Naive thymus-derived CD8-positive, alpha-beta T cell (primary cell): ENCODE data around the gene FARP1. TPM values are rescaled to one million over a fixed set of nuclear protein-coding genes. Genes with fewer than 3 reads are reported as not detected.

ENCODE experiments used
- ATAC-seq, 2 donors: fragments of 150-1000 bp; cut with Tn5 transposase in 1 of 2; sonication (Bioruptor Pico), chemical (Tn5 transposase) in 1 of 2; 1 replicate in 1 of 2; 2 replicates in 1 of 2; pipeline ENCODE4 v1.10.0; 2021; ENCODE audit warnings: mild to moderate bottlenecking in 2 of 2, moderate library complexity in 2 of 2
- POLR2A ChIA-PET: fragments of 350-600 bp; sonication (Branson Sonifier 250); formaldehyde crosslinking; loops from one replicate; lab custom pipeline; 2021; ENCODE audit warnings: antibody characterized with exemption; lab: Charles Lee
- DNase-seq, 10 donors: peaks; one replicate each; pipeline versions ENCODE4 v3.0.0 to v3.0.0-alpha.2; 2020 to 2022
- H3K27ac Mint-ChIP-seq, 10 donors: one replicate each; pipeline ENCODE4 v1.8.0; 2020 to 2022; ENCODE audit warnings: mild to moderate bottlenecking in 10 of 10, mixed read lengths in 10 of 10, moderate library complexity in 4 of 10, inconsistent platforms in 1 of 10
- H3K27me3 Mint-ChIP-seq, 5 donors: one replicate each; pipeline ENCODE4 v1.8.0; 2021 to 2022; ENCODE audit warnings: mixed read lengths in 5 of 5
- H3K36me3 Mint-ChIP-seq, 3 donors: one replicate each; pipeline ENCODE4 v1.8.0; 2020 to 2022; ENCODE audit warnings: mixed read lengths in 3 of 3, mild to moderate bottlenecking in 2 of 3, inconsistent platforms in 1 of 3
- H3K4me1 Mint-ChIP-seq, 4 donors: one replicate each; pipeline ENCODE4 v1.8.0; 2021 to 2022; ENCODE audit warnings: mixed read lengths in 4 of 4
- H3K4me3 Mint-ChIP-seq, 10 donors: one replicate each; pipeline ENCODE4 v1.8.0; 2020 to 2022; ENCODE audit warnings: mild to moderate bottlenecking in 10 of 10, mixed read lengths in 10 of 10, moderate library complexity in 6 of 10, inconsistent platforms in 1 of 10
- H3K9me3 Mint-ChIP-seq, 9 donors: one replicate each; pipeline ENCODE4 v1.8.0; 2020 to 2022; ENCODE audit warnings: mixed read lengths in 9 of 9, mild to moderate bottlenecking in 3 of 9, inconsistent platforms in 1 of 9, moderate library complexity in 1 of 9
- polyA plus RNA-seq, 3 donors: library from polyadenylated mRNA; unstranded; fragments of 300-500 nt; fragmentation: Illumina TruSeq; gene quantifications; one replicate each; pipeline ENCODE4 v1.2.3, GENCODE V29; 2021
- total RNA-seq, 8 experiments: library from RNA in 2 of 8; stranded (reverse) in 2 of 8; gene quantifications; one replicate each; pipeline ENCODE4 v1.2.3 and lab custom pipeline; 2021 to 2026

Gene FARP1
- total and polyA plus RNA-seq, 5 experiments from 2014 or later: 0.03 to 0.55 (median 0.22) TPM

GRCh38 chr13:98461486-98462240, 318.8 kb downstream of the FARP1 start:
- Mint-ChIP-seq H3K9me3 (no peaks in the 10 kb centered on the region), H3K27ac (peak overlapping the region in 4 of 10 donors; percentile 4 to 80 (median 40)), H3K4me1 (peaks cover 0 to 26% (median 10%) of the 10 kb centered on the region in 4 donors), H3K4me3 (no peak overlapping the region), H3K27me3 (no peaks in the 10 kb centered on the region), H3K36me3 (peaks cover 0 to 82% (median 23%) of the 10 kb centered on the region in 3 donors)
- no peak for ATAC-seq
- POLR2A ChIA-PET: interaction anchor here (1.0 kb wide), 1 partner anchor 17 kb away, joined by 4 read pairs; no protein-coding TSS in a partner anchor
- DNase-seq: no peak

GRCh38 chr13:98462241-98462882, 319.5 kb downstream of the FARP1 start:
- no peaks in the 10 kb centered on the region for H3K9me3 Mint-ChIP-seq
- H3K4me3 Mint-ChIP-seq: no peak overlapping the region
- ATAC-seq (no peak), DNase-seq (no peak)
- POLR2A ChIA-PET: no interaction called here
- H3K27ac Mint-ChIP-seq: peak overlapping the region in 7 of 10 donors; percentile 41 to 96 (median 54)
- H3K36me3 Mint-ChIP-seq: peaks cover 0 to 82% (median 23%) of the 10 kb centered on the region in 3 donors
- peaks cover 0 to 30% (median 16%) of the 10 kb centered on the region in 4 donors for H3K4me1 Mint-ChIP-seq
- H3K27me3 Mint-ChIP-seq: no peaks in the 10 kb centered on the region

- Mint-ChIP-seq H3K27ac (peak overlapping the region in 4 of 10 donors; percentile 3 to 96 (median 43)), H3K4me3 (no peak overlapping the region), H3K4me1 (peaks cover 0 to 28% (median 19%) of the 10 kb centered on the region in 4 donors), H3K27me3 (no peaks in the 10 kb centered on the region), H3K9me3 (no peaks in the 10 kb centered on the region), H3K36me3 (peaks cover 0 to 82% (median 23%) of the 10 kb centered on the region in 3 donors)
- POLR2A ChIA-PET: no interaction called here
- DNase-seq (no peak), ATAC-seq (no peak)
Measured at GRCh38 chr13:98462946-98463345, 320.1 kb downstream of the FARP1 start.

- DNase-seq: peak in 1 of 10 donors; percentile 20
- peaks cover 0 to 68% (median 14%) of the 10 kb centered on the region in 3 donors for H3K36me3 Mint-ChIP-seq
- no peaks in the 10 kb centered on the region for H3K9me3 Mint-ChIP-seq
- H3K4me3 Mint-ChIP-seq: no peak overlapping the region
- no peaks in the 10 kb centered on the region for H3K27me3 Mint-ChIP-seq
- peaks cover 7 to 38% (median 27%) of the 10 kb centered on the region in 4 donors for H3K4me1 Mint-ChIP-seq
- POLR2A ChIA-PET: no interaction called here
- peak overlapping the region in 4 of 10 donors; percentile 2 to 80 (median 59) for H3K27ac Mint-ChIP-seq
- ATAC-seq: peak in 1 of 2 donors; percentile 47
Measured at GRCh38 chr13:98466634-98467236, 323.8 kb downstream of the FARP1 start.

- H3K4me3 Mint-ChIP-seq: no peak overlapping the region
Measured at GRCh38 chr13:98467263-98467985, 324.5 kb downstream of the FARP1 start.

GRCh38 chr13:98468361-98468760, 325.5 kb downstream of the FARP1 start:
- Mint-ChIP-seq H3K4me1 (peaks cover 12 to 40% (median 28%) of the 10 kb centered on the region in 4 donors), H3K27ac (peak overlapping the region in 2 of 10 donors; percentile 35 to 74), H3K9me3 (no peaks in the 10 kb centered on the region), H3K36me3 (peaks cover 0 to 70% (median 8%) of the 10 kb centered on the region in 3 donors), H3K4me3 (no peak overlapping the region), H3K27me3 (no peaks in the 10 kb centered on the region)
- no peak for DNase-seq
- no peak for ATAC-seq
- POLR2A ChIA-PET: no interaction called here

More at GRCh38 chr13:98467263-98467985, 324.5 kb downstream of the FARP1 start:
- DNase-seq (no peak), ATAC-seq (no peak)
- peaks cover 0 to 70% (median 15%) of the 10 kb centered on the region in 3 donors for H3K36me3 Mint-ChIP-seq
- peaks cover 8 to 43% (median 28%) of the 10 kb centered on the region in 4 donors for H3K4me1 Mint-ChIP-seq
- no peaks in the 10 kb centered on the region for H3K9me3 Mint-ChIP-seq
- H3K27me3 Mint-ChIP-seq: no peaks in the 10 kb centered on the region
- peak overlapping the region in 4 of 10 donors; percentile 3 to 35 (median 20) for H3K27ac Mint-ChIP-seq
- POLR2A ChIA-PET: no interaction called here

GRCh38 chr13:98468929-98469328, 326.0 kb downstream of the FARP1 start:
- peaks cover 12 to 39% (median 28%) of the 10 kb centered on the region in 4 donors for H3K4me1 Mint-ChIP-seq
- peaks cover 0 to 66% (median 6%) of the 10 kb centered on the region in 3 donors for H3K36me3 Mint-ChIP-seq
- ATAC-seq (no peak), DNase-seq (no peak)
- peak overlapping the region in 2 of 10 donors; percentile 24 to 74 for H3K27ac Mint-ChIP-seq
- H3K4me3 Mint-ChIP-seq: no peak overlapping the region
- POLR2A ChIA-PET: no interaction called here
- no peaks in the 10 kb centered on the region for H3K27me3 Mint-ChIP-seq
- no peaks in the 10 kb centered on the region for H3K9me3 Mint-ChIP-seq

GRCh38 chr13:98470920-98471319, 328.0 kb downstream of the FARP1 start:
- DNase-seq (no peak), ATAC-seq (no peak)
- peak overlapping the region in 3 of 10 donors; percentile 19 to 75 (median 31) for H3K27ac Mint-ChIP-seq
- no peaks in the 10 kb centered on the region for H3K27me3 Mint-ChIP-seq
- H3K4me1 Mint-ChIP-seq: peaks cover 15 to 43% (median 29%) of the 10 kb centered on the region in 4 donors
- no peaks in the 10 kb centered on the region for H3K9me3 Mint-ChIP-seq
- POLR2A ChIA-PET: no interaction called here
- no peak overlapping the region for H3K4me3 Mint-ChIP-seq
- H3K36me3 Mint-ChIP-seq: peaks cover 0 to 71% (median 16%) of the 10 kb centered on the region in 3 donors

GRCh38 chr13:98471934-98472333, 329.0 kb downstream of the FARP1 start:
- H3K36me3 Mint-ChIP-seq: peaks cover 0 to 64% (median 14%) of the 10 kb centered on the region in 3 donors
- no peaks in the 10 kb centered on the region for H3K27me3 Mint-ChIP-seq
- POLR2A ChIA-PET: no interaction called here
- peak overlapping the region in 8 of 10 donors; percentile 24 to 85 (median 52) for H3K27ac Mint-ChIP-seq
- DNase-seq (no peak), ATAC-seq (no peak)
- no peak overlapping the region for H3K4me3 Mint-ChIP-seq
- H3K4me1 Mint-ChIP-seq: peaks cover 25 to 49% (median 35%) of the 10 kb centered on the region in 4 donors
- no peaks in the 10 kb centered on the region for H3K9me3 Mint-ChIP-seq

GRCh38 chr13:98473135-98473787, 330.4 kb downstream of the FARP1 start:
- no peak overlapping the region for H3K4me3 Mint-ChIP-seq
- peaks cover 29 to 55% (median 43%) of the 10 kb centered on the region in 4 donors for H3K4me1 Mint-ChIP-seq
- DNase-seq (no peak), ATAC-seq (no peak)
- H3K9me3 Mint-ChIP-seq: no peaks in the 10 kb centered on the region
- peaks cover 0 to 51% (median 14%) of the 10 kb centered on the region in 3 donors for H3K36me3 Mint-ChIP-seq
- H3K27ac Mint-ChIP-seq: peak overlapping the region in 9 of 10 donors; percentile 21 to 85 (median 65)
- no peaks in the 10 kb centered on the region for H3K27me3 Mint-ChIP-seq
- POLR2A ChIA-PET: interaction anchor here (0.7 to 1.3 kb wide), 2 partner anchors 104 to 1723 kb away, joined by 3 to 4 read pairs; partner anchors contain the start of gene STK24

GRCh38 chr13:98473788-98474144, 330.9 kb downstream of the FARP1 start:
- Mint-ChIP-seq H3K4me1 (peaks cover 30 to 60% (median 48%) of the 10 kb centered on the region in 4 donors), H3K9me3 (no peaks in the 10 kb centered on the region), H3K36me3 (peaks cover 0 to 46% (median 14%) of the 10 kb centered on the region in 3 donors), H3K27ac (peak overlapping the region; percentile 21 to 89 (median 66)), H3K27me3 (no peaks in the 10 kb centered on the region), H3K4me3 (peak overlapping the region in 1 of 10 donors; percentile 30)
- no peak for ATAC-seq
- DNase-seq: no peak
- POLR2A ChIA-PET: interaction anchor here (0.7 to 1.3 kb wide), 2 partner anchors 103 to 1723 kb away, joined by 3 to 4 read pairs; partner anchors contain the start of gene STK24
